AG04450 (cell line): ENCODE data around the gene ARHGEF2. TPM values are rescaled to one million over a fixed set of nuclear protein-coding genes. Genes with fewer than 3 reads are reported as not detected.

Experiments used
- CTCF ChIA-PET: fragments of 300-600, 350-600 bp; formaldehyde crosslinking; extraction: SDS; loops from one replicate; lab custom pipeline; 2022; ENCODE audit warnings: antibody characterized with exemption, inconsistent platforms; lab: Charles Lee
- POLR2A ChIA-PET: fragments of 350-600 bp; formaldehyde crosslinking; extraction: SDS; loops from one replicate; lab custom pipeline; 2021; ENCODE audit warnings: antibody characterized with exemption, inconsistent platforms; lab: Yijun Ruan, JAX
- DNase-seq: peaks from one replicate; pipeline ENCODE4 v3.0.0-alpha.2; 2011; ENCODE audit warnings: low read depth, low spot score
- H3K27ac ChIP-seq: one replicate; pipeline ENCODE4 v1.5.1; 2012; ENCODE audit warnings: low read depth, low read length, control low read depth
- H3K27me3 ChIP-seq: one replicate; pipeline ENCODE4 v1.6.0; 2012; ENCODE audit warnings: low read length; ENCODE audit not compliant: control insufficient read depth, insufficient read depth
- H3K4me3 ChIP-seq: 2 replicates; pipeline ENCODE4 v1.5.1; 2011; ENCODE audit warnings: mild to moderate bottlenecking, low read depth, low read length, control low read depth
- H3K9me3 ChIP-seq: 2 replicates; pipeline ENCODE4 v1.5.1; 2012; ENCODE audit warnings: low read length; ENCODE audit not compliant: control insufficient read depth, insufficient read depth
- polyA plus RNA-seq: library from polyadenylated mRNA; depleted of rRNA; stranded (reverse); fragments of >200 nt; gene quantifications from 2 replicates; pipeline ENCODE4 v1.2.3, GENCODE V29; 2011
- TF ChIP-seq, protein P1 (sequence below): IDR thresholded peaks from 2 replicates; pipeline ENCODE4 v1.5.1; 2011; ENCODE audit warnings: low read depth, low read length, control low read depth, inconsistent platforms

Gene ARHGEF2
- polyA plus RNA-seq, 1 experiment = 128 TPM

DNA sequence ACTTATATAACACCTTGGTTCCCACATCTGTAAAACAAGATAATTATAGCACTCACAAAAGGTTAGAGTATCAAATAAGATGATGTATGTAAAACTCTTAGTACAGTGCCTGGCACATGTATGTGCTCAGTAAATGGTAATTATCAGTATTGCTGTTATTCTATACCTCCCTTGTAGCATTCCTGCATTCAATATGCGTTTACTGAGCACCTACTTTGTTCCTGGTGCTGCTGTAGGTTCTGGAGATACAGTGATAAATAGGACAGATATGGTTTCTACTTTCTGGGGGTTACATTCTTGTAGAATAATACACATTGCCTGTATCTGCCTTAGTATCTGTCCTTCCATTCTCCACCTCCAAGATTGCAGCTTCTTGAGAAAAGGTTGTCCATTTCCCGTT, 43.6 kb upstream of the ARHGEF2 start:
- no peak overlapping the region for H3K27ac ChIP-seq
- POLR2A ChIA-PET = no interaction called here
- no peak for DNase-seq
- no peaks in the 10 kb centered on the region for H3K27me3 ChIP-seq
- no peaks in the 10 kb centered on the region for H3K9me3 ChIP-seq
- H3K4me3 ChIP-seq = no peak overlapping the region
- TF ChIP-seq, protein P1, sequence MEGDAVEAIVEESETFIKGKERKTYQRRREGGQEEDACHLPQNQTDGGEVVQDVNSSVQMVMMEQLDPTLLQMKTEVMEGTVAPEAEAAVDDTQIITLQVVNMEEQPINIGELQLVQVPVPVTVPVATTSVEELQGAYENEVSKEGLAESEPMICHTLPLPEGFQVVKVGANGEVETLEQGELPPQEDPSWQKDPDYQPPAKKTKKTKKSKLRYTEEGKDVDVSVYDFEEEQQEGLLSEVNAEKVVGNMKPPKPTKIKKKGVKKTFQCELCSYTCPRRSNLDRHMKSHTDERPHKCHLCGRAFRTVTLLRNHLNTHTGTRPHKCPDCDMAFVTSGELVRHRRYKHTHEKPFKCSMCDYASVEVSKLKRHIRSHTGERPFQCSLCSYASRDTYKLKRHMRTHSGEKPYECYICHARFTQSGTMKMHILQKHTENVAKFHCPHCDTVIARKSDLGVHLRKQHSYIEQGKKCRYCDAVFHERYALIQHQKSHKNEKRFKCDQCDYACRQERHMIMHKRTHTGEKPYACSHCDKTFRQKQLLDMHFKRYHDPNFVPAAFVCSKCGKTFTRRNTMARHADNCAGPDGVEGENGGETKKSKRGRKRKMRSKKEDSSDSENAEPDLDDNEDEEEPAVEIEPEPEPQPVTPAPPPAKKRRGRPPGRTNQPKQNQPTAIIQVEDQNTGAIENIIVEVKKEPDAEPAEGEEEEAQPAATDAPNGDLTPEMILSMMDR = no peak
- CTCF ChIA-PET = no interaction called here

DNA sequence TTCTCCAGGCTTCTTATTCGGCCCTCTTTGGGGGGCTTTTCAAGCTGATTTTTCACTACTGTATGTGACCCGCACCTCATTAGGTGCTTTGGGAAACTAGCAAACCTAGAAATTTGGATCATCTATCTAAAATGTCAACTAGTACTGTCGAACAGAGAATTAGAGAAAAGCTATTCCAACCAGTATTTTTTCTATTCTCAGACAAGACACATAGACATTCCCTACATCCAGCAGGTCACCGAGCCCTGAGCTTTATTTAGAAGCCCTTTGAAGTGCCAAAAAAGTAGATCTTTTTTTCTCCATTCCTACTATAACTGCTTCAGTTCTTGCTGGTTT, 42.7 kb upstream of the ARHGEF2 start:
- H3K27ac ChIP-seq = no peak overlapping the region
- no peaks in the 10 kb centered on the region for H3K27me3 ChIP-seq
- TF ChIP-seq, protein P1 = no peak
- DNase-seq = no peak
- H3K4me3 ChIP-seq = peak overlapping the region; percentile 91
- CTCF ChIA-PET = interaction anchor here (1.5 to 2.0 kb wide), 2 partner anchors 10 to 46 kb away, joined by 5 to 8 read pairs; no protein-coding TSS in a partner anchor
- POLR2A ChIA-PET = no interaction called here
- H3K9me3 ChIP-seq = no peaks in the 10 kb centered on the region

DNA sequence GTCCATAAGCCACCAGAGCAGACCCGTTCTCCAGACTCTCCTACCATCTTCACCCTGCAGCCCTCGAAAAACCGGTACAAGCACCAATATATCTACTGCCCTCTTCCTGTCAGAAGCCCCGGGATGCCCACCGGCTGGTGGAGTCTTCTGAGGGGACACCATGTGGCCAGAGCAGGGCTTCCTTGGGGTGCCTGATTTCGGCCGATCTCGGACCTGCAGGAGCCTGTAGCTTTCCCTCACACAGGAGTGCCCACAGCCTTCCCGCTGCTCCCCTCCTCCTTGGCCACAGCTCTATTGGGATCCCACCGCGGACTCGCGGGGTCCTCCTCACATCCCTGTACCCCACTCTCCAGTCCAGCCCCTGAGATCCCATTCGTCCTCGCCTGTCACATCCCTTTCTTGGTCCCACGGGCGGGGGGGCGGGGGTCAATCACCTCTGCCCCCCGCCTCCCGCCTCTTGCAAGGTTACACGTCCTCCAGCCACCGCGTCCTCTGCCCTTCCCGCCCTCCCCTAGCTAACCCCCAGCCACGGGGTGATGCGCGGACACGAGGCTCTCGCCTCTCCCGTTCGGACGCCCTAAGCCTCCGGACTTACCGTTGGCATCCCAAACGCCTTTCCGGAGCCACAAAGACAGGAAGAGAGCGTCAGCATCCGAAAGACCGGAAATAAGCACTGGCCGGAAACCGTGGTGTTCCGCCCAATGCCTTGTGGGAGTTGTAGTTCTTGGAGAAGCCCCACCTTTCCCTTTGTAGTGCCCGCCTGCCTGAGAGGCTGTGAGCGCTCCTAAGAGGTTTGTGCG, 42.1 kb upstream of the ARHGEF2 start, which contains the start of gene SSR2:
SSR2 (minus strand) TSS at position 659 of the 800 bp plus-strand sequence. CDS start 784 bp downstream, outside the sequence.
- POLR2A ChIA-PET = interaction anchor here (1.0 kb wide), 1 partner anchor 80 kb away, joined by 3 read pairs; no protein-coding TSS in a partner anchor
- Histone ChIP-seq H3K27me3 (no peaks in the 10 kb centered on the region), H3K4me3 (peak within 1 kb of the TSS; percentile 91), H3K27ac (peak within 1 kb of the TSS; percentile 65), H3K9me3 (no peaks in the 10 kb centered on the region)
- TF ChIP-seq, protein P1 = no peak
- peak; percentile 83 for DNase-seq
- CTCF ChIA-PET = interaction anchor here (1.5 to 2.0 kb wide), 2 partner anchors 11 to 46 kb away, joined by 5 to 8 read pairs; no protein-coding TSS in a partner anchor

DNA sequence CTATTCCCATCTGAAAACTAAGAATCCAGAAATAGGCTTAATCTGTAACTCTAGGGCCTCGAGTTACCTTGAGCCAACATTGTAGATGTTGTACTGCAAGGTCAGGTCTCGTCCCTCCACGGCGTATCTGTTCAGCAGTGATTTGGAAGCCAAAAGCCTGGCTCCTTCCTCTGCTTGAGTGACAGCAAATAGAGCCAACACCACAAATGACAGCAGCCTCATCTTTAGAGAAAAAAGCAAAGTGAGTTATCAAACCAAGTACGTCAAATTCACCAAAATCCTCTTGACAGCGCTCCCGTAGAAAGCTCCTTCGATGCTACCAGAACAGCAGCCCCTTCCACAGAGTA, 41.6 kb upstream of the ARHGEF2 start:
- Histone ChIP-seq H3K4me3 (peak overlapping the region; percentile 91), H3K9me3 (no peaks in the 10 kb centered on the region), H3K27ac (no peak overlapping the region), H3K27me3 (no peaks in the 10 kb centered on the region)
- no peak for DNase-seq
- ChIA-PET CTCF (interaction anchor here (2.0 kb wide), 1 partner anchor 47 kb away, joined by 8 read pairs; no protein-coding TSS in a partner anchor), POLR2A (interaction anchor here (1.0 kb wide), 1 partner anchor 79 kb away, joined by 3 read pairs; no protein-coding TSS in a partner anchor)
- TF ChIP-seq, protein P1 = no peak

DNA sequence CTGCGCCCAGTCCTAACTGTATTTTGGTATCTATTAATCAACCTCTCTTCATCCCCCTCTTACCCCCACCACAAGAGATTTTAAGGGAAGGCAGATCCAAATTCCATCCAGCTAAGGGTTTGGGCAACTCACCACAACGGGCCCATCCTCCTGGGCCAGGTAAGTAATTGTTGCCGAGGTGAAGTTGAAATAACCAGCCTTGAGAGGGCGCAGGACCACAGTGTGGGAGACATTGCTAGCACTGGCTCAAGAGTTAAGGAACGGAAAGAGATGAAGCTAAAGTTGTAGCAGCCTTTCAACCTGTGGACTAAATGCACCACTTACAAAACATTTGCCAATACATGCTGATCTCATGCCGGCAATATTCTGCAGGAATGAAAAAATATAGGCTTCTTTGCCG, 36.5 kb upstream of the ARHGEF2 start:
- DNase-seq = no peak
- Histone ChIP-seq H3K9me3 (no peaks in the 10 kb centered on the region), H3K27ac (no peak overlapping the region), H3K4me3 (no peak overlapping the region), H3K27me3 (no peaks in the 10 kb centered on the region)
- ChIA-PET POLR2A (no interaction called here), CTCF (interaction anchor here (0.7 kb wide), 1 partner anchor 11 kb away, joined by 4 read pairs; no protein-coding TSS in a partner anchor)
- TF ChIP-seq, protein P1 = no peak
